Measurements from ENCODE around the gene PPP2R5C. TPM values are rescaled to one million over a fixed set of nuclear protein-coding genes. Genes with fewer than 3 reads are reported as not detected.
A peak's percentile ranks its signal among the peaks of the same experiment; 100 is the strongest.

Gene PPP2R5C
- total RNA-seq (2011; cell fraction: chromatin; rRNA removed; ENCODE audit: low replicate concordance), result 275 and 554 TPM in 2 replicates
- total RNA-seq (2011; cell fraction: nucleolus; rRNA removed), result 143 and 198 TPM in 2 replicates
- 367 and 537 TPM in 2 replicates for total RNA-seq (2011; cell fraction: nucleoplasm; rRNA removed)
- total RNA-seq (2014; rRNA removed), result 263 and 295 TPM in 2 replicates
- 395 and 448 TPM in 2 replicates for total RNA-seq (2014; rRNA removed; fragmentation: Illumina TruSeq; extraction: Trizol)
- total RNA-seq (2015; rRNA removed; fragmentation: Illumina TruSeq; extraction: Trizol), result 284 and 309 TPM in 2 replicates
- 395 and 398 TPM in 2 replicates for total RNA-seq (2021)
- polyA plus RNA-seq (2011; rRNA removed), result 266 and 328 TPM in 2 replicates
- polyA plus RNA-seq (2011; cell fraction: cytosol; rRNA removed), result 100 and 189 TPM in 2 replicates
- polyA plus RNA-seq (2011; cell fraction: nucleus; rRNA removed), result 140 and 172 TPM in 2 replicates
- polyA plus RNA-seq (2012), result 237 and 317 TPM in 2 replicates
- 383 and 443 TPM in 2 replicates for polyA plus RNA-seq (2014; fragmentation: Illumina TruSeq; extraction: Trizol)
- 100 to 1,000 TPM; 517 to 617 TPM for polyA plus RNA-seq (2014; fragmentation: Nextera tagmentation; extraction: Ambion mirVana)
- polyA plus RNA-seq (2014; rRNA removed), result 284 and 315 TPM in 2 replicates
- 312 and 332 TPM in 2 replicates for polyA minus RNA-seq (2011; rRNA and poly(A)+ RNA removed)
- polyA minus RNA-seq (2011; cell fraction: cytosol; rRNA and poly(A)+ RNA removed), result 118 and 128 TPM in 2 replicates
- 87.6 and 141 TPM in 2 replicates for polyA minus RNA-seq (2011; cell fraction: nucleus; rRNA and poly(A)+ RNA removed)
- Bru-seq, nascent RNA, result percentile 89 among the genes with signal in this experiment
- percentile 91 among the genes with signal in this experiment for BruChase-seq, experiment 1, labeled RNA remaining after a 2-hour chase
- percentile 95 among the genes with signal in this experiment for BruChase-seq, experiment 2, labeled RNA remaining after a 6-hour chase
- long read RNA-seq, experiment 1, full-length matches to known transcripts, result 133 of 480 reads
- long read RNA-seq, experiment 1, partial matches to known transcripts, result 202 of 480 reads
- long read RNA-seq, experiment 1, other reads (novel, unspliced or antisense), result 145 of 480 reads
- long read RNA-seq, experiment 2, full-length matches to known transcripts, result 51 of 272 reads
- long read RNA-seq, experiment 2, partial matches to known transcripts, result 159 of 272 reads
- long read RNA-seq, experiment 2, other reads (novel, unspliced or antisense), result 62 of 272 reads
- long read RNA-seq, experiment 3, transcript PPP2R5C-205 (12 exons, 1,526 nt), result major isoform, 22 of 123 reads
- long read RNA-seq, experiment 3, partial matches to known transcripts, result 25 of 123 reads
- long read RNA-seq, experiment 3, other reads (novel, unspliced or antisense), result 73 of 123 reads

- peaks cover 48% of the 10 kb centered on the region for H3K79me2 ChIP-seq (ENCODE audit: control insufficient read depth, insufficient read depth, low read length)
- peak within 1 kb of the TSS; percentile 89 for H3K4me3 ChIP-seq
- H3K27me3 ChIP-seq (ENCODE audit: control insufficient read depth in 2 of 2, insufficient read depth in 2 of 2, low read length in 2 of 2), result no peaks in the 10 kb centered on the region
- ChIA-PET CTCF (ENCODE audit: low intra/inter-chr PET ratio) (interaction anchor here (0.6 kb wide), 1 partner anchor 52 kb away, joined by 3 read pairs; no protein-coding TSS in a partner anchor), POLR2A (interaction anchor here (0.6 to 1.7 kb wide), 2 partner anchors 9 to 51 kb away, joined by 3 to 11 read pairs; no protein-coding TSS in a partner anchor)
- FAIRE-seq (no peak), ATAC-seq (peak; percentile 89), DNase-seq (ENCODE audit: extremely low read depth in 1 of 4, low spot score in 3 of 4) (peak; percentile 82 to 93 (median 87))
- peaks cover 5% of the 10 kb centered on the region for H4K20me1 ChIP-seq (replicated peaks; ENCODE audit: control insufficient read depth, insufficient read depth, low read length)
- WGBS (ENCODE audit: insufficient coverage, low coverage, missing lambda C conversion rate), result 1% methylated on average over 18 of the region's 110 CpGs
- peak within 1 kb of the TSS; percentile 91 to 94 for H3K9ac ChIP-seq (ENCODE audit: insufficient read depth in 1 of 2, low read depth in 2 of 2, low read length in 2 of 2)
- 0 out of 2 replicates have a peak, but pooled peaks cover 2% of the 10 kb centered on the region for H3K9me3 ChIP-seq (replicated peaks; ENCODE audit: control insufficient read depth, insufficient read depth, low read depth, low read length)
- H3K4me2 ChIP-seq (ENCODE audit: insufficient read depth, low read length), result peak within 1 kb of the TSS; percentile 94
- intact Hi-C loops (cut with micrococcal nuclease) (loop anchor here (5.0 kb wide), 1 partner anchor 186 kb away; no protein-coding TSS in a partner anchor), in situ Hi-C loops (cut with MboI) (no loop called here)
- BruUV-seq (replicated peaks), result no TSS peak
- peak within 1 kb of the TSS; percentile 99 for H3K27ac ChIP-seq (ENCODE audit: extremely low read depth, low read depth, low read length)
- H3K36me3 ChIP-seq (ENCODE audit: control insufficient read depth, insufficient read depth, low read length), result peaks cover 35% of the 10 kb centered on the region
- peak within 1 kb of the TSS; percentile 14 for H2AFZ ChIP-seq (ENCODE audit: low read depth, low read length)
- H3K4me1 ChIP-seq (replicated peaks in 1 of 2; ENCODE audit: control insufficient read depth in 2 of 2, insufficient read depth in 2 of 2, low read length in 2 of 2), result peaks cover 15 to 31% of the 10 kb centered on the region in 2 experiments
- no peaks in the 10 kb centered on the region for H3K9me1 ChIP-seq (ENCODE audit: control insufficient read depth, insufficient read depth, low read length)
- TF ChIP-seq SMARCA5 (IDR thresholded peaks at IDR 0.05) (0 out of 2 replicates have a peak, but pooled peaks have one; percentile 29), BRD9 (IDR thresholded peaks at IDR 0.05; ENCODE audit: low read depth, partially characterized antibody) (peak; percentile 71), DPF2 (IDR thresholded peaks at IDR 0.05) (peak; percentile 52; the same call in 1 of the 2 replicates), ZNF449 (CRISPR knock-in tag; IDR thresholded peaks at IDR 0.05) (no peak), ZSCAN32 (CRISPR knock-in tag; IDR thresholded peaks at IDR 0.05) (no peak), PURB (CRISPR knock-in tag; IDR thresholded peaks at IDR 0.05; ENCODE audit: low read depth) (no peak), SREBF1 (IDR thresholded peaks at IDR 0.05; ENCODE audit: borderline replicate concordance, low read depth, low read length) (no peak), CTBP1 (IDR thresholded peaks at IDR 0.05; ENCODE audit: borderline replicate concordance) (peak; percentile 53; the same call in 1 of the 2 replicates), CREB5 (CRISPR knock-in tag; IDR thresholded peaks at IDR 0.05) (no peak)
- TF ChIP-seq, protein P1, sequence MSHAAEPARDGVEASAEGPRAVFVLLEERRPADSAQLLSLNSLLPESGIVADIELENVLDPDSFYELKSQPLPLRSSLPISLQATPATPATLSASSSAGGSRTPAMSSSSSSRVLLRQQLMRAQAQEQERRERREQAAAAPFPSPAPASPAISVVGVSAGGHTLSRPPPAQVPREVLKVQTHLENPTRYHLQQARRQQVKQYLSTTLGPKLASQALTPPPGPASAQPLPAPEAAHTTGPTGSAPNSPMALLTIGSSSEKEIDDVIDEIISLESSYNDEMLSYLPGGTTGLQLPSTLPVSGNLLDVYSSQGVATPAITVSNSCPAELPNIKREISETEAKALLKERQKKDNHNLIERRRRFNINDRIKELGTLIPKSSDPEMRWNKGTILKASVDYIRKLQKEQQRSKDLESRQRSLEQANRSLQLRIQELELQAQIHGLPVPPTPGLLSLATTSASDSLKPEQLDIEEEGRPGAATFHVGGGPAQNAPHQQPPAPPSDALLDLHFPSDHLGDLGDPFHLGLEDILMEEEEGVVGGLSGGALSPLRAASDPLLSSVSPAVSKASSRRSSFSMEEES (CRISPR knock-in tag; IDR thresholded peaks at IDR 0.05), result no peak
Measured at GRCh38 chr14:101761032-101761880, at the start of gene PPP2R5C. Gene PPP2R5C, plus strand, starts transcription at chr14:101761709. Its CDS starts 185 bp downstream, at chr14:101761894.
